Measurements from ENCODE around the gene SIGLEC6. TPM values are rescaled to one million over a fixed set of nuclear protein-coding genes. Genes with fewer than 3 reads are reported as not detected.

The SIGLEC6 gene
- total RNA-seq, 1 donor from 2014 or later: not detected

GRCh38 chr19:51552608-51552995, 21.1 kb upstream of the SIGLEC6 start:
- H3K27ac Mint-ChIP-seq (ENCODE audit: unreplicated experiment): no peak overlapping the region
- no peak for DNase-seq (ENCODE audit: low spot score)
- peaks cover 3% of the 10 kb centered on the region for H3K9me3 Mint-ChIP-seq (ENCODE audit: low read depth)
- TF ChIP-seq, protein P1, sequence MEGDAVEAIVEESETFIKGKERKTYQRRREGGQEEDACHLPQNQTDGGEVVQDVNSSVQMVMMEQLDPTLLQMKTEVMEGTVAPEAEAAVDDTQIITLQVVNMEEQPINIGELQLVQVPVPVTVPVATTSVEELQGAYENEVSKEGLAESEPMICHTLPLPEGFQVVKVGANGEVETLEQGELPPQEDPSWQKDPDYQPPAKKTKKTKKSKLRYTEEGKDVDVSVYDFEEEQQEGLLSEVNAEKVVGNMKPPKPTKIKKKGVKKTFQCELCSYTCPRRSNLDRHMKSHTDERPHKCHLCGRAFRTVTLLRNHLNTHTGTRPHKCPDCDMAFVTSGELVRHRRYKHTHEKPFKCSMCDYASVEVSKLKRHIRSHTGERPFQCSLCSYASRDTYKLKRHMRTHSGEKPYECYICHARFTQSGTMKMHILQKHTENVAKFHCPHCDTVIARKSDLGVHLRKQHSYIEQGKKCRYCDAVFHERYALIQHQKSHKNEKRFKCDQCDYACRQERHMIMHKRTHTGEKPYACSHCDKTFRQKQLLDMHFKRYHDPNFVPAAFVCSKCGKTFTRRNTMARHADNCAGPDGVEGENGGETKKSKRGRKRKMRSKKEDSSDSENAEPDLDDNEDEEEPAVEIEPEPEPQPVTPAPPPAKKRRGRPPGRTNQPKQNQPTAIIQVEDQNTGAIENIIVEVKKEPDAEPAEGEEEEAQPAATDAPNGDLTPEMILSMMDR (IDR thresholded peaks at IDR 0.05): no peak
- H3K4me1 Mint-ChIP-seq (ENCODE audit: low read depth): no peaks in the 10 kb centered on the region
- H3K4me3 Mint-ChIP-seq (ENCODE audit: unreplicated experiment): no peak overlapping the region
- no peaks in the 10 kb centered on the region for H3K36me3 Mint-ChIP-seq (ENCODE audit: low read depth)
- no peaks in the 10 kb centered on the region for H3K27me3 Mint-ChIP-seq (ENCODE audit: low read depth)

- Mint-ChIP-seq H3K27me3 (ENCODE audit: low read depth) (no peaks in the 10 kb centered on the region), H3K9me3 (ENCODE audit: low read depth) (peaks cover 3% of the 10 kb centered on the region), H3K27ac (ENCODE audit: unreplicated experiment) (no peak overlapping the region), H3K4me1 (ENCODE audit: low read depth) (no peaks in the 10 kb centered on the region), H3K4me3 (ENCODE audit: unreplicated experiment) (no peak overlapping the region), H3K36me3 (ENCODE audit: low read depth) (no peaks in the 10 kb centered on the region)
- TF ChIP-seq, protein P1 (IDR thresholded peaks at IDR 0.05): no peak
- no peak for DNase-seq (ENCODE audit: low spot score)
Measured at GRCh38 chr19:51551673-51552432, 20.4 kb upstream of the SIGLEC6 start.

DNA sequence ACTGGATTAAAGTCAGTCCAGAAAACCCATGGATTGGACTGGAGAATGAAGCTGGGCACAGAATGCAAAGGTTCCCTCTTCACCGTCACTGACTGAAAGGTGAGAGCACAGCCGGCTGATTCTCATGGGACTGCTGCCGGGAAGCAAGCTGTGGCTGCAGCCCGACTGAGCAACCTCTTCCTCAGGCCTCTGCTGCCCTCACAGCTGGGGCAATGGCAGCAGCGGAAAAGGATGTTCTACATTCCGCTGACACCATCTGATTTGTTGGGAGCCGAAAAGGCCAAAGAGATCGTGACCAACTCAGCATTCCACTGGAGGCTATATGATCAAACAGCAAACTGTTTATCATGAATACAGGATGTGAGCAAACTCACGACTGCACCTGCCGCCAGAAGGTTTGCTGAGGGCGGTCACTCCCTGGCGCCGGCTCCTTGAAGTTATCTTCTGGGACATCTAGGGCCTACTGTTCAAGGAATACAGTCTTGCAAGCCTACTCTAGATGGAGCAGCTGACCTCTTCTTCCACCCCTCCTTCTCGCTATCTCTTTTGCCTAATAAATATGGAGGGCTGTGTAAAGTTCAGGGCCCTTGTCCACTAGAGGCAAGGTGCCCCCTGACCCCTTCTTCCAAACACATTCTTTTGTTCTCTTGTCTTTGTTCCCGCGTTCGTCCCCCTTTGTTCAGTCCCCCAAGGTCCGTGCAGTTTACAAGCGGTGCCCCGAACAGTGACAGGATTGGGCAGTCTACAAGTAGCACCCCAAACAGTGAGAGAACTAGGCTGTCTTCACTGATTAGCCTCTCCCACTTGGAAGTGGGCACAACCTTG, 19.6 kb upstream of the SIGLEC6 start:
- DNase-seq (ENCODE audit: low spot score): no peak
- H3K27ac Mint-ChIP-seq (ENCODE audit: unreplicated experiment): no peak overlapping the region
- no peaks in the 10 kb centered on the region for H3K36me3 Mint-ChIP-seq (ENCODE audit: low read depth)
- H3K27me3 Mint-ChIP-seq (ENCODE audit: low read depth): no peaks in the 10 kb centered on the region
- TF ChIP-seq, protein P1 (IDR thresholded peaks at IDR 0.05): no peak
- H3K9me3 Mint-ChIP-seq (ENCODE audit: low read depth): peaks cover 3% of the 10 kb centered on the region
- no peaks in the 10 kb centered on the region for H3K4me1 Mint-ChIP-seq (ENCODE audit: low read depth)
- H3K4me3 Mint-ChIP-seq (ENCODE audit: unreplicated experiment): no peak overlapping the region

DNA sequence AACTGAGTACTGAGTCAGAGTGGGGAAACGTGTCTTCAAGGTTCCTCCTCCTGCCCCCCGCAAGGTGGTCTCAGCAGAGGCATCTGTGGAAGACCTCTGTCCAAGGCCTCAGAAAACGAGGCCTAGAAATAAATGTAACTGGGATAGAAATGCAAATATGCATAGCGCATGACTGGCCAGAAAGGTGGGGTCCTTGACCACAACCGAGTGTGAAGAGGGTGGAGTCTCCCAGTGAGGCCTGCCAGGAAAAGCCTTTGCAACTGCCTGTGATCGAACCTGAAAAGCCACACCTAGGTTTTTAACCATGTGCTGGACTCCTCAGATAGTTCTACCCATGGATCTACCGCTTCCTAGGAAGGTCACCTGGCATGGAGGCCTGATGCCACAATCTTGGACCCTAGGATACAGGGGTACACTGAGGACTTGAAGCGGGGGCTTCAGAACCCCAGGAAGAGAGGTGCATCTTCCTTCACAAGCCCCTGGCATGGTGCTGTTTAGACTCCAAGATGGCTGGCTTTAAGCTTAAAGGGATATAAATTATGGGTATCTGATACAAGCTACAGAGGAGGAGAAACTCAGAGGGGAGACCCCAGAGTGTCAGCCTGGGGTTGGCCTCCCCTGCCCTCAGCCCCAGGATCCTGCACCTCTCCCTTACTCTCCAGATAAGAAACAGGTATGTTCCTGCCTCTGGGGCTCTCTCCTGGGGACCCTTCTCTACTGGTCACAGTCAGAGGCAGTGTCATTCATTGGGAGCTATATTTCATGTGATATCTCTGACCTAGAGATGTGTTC, 18.3 kb upstream of the SIGLEC6 start:
- Mint-ChIP-seq H3K4me1 (ENCODE audit: low read depth) (no peaks in the 10 kb centered on the region), H3K4me3 (ENCODE audit: unreplicated experiment) (no peak overlapping the region), H3K27me3 (ENCODE audit: low read depth) (no peaks in the 10 kb centered on the region), H3K9me3 (ENCODE audit: low read depth) (peaks cover 3% of the 10 kb centered on the region), H3K36me3 (ENCODE audit: low read depth) (no peaks in the 10 kb centered on the region), H3K27ac (ENCODE audit: unreplicated experiment) (no peak overlapping the region)
- no peak for DNase-seq (ENCODE audit: low spot score)
- TF ChIP-seq, protein P1 (IDR thresholded peaks at IDR 0.05): no peak

DNA sequence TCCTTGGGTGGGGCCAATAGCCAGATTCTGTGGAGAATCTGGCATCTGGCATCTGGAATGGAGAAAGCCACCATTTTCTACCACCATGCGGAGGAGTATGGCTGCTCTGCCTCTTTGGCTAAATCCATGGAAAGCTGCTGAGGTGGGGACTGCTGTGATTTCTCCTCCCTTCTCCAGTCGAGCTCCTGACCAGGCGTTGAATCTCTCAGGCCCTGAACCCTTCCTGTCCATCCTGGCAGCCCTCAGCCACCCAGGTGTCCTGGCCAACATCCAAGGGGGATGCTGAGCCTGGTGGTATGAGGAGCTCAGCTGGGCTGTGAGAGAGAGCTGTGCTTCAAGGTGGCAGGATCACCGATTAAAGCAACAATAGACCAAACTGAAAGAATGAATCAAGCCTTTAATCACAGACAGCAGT, 17.4 kb upstream of the SIGLEC6 start:
- no peak overlapping the region for H3K27ac Mint-ChIP-seq (ENCODE audit: unreplicated experiment)
- TF ChIP-seq, protein P1 (IDR thresholded peaks at IDR 0.05): no peak
- H3K9me3 Mint-ChIP-seq (ENCODE audit: low read depth): peaks cover 3% of the 10 kb centered on the region

More for the DNA sequence above, 17.4 kb upstream of the SIGLEC6 start:
- no peak for DNase-seq (ENCODE audit: low spot score)
- Mint-ChIP-seq H3K4me1 (ENCODE audit: low read depth) (no peaks in the 10 kb centered on the region), H3K4me3 (ENCODE audit: unreplicated experiment) (no peak overlapping the region), H3K36me3 (ENCODE audit: low read depth) (no peaks in the 10 kb centered on the region), H3K27me3 (ENCODE audit: low read depth) (no peaks in the 10 kb centered on the region)

All from chondrocyte (in vitro differentiated cells).